ENCODE data around the gene GRIK3.

GRIK3 gene

DNA sequence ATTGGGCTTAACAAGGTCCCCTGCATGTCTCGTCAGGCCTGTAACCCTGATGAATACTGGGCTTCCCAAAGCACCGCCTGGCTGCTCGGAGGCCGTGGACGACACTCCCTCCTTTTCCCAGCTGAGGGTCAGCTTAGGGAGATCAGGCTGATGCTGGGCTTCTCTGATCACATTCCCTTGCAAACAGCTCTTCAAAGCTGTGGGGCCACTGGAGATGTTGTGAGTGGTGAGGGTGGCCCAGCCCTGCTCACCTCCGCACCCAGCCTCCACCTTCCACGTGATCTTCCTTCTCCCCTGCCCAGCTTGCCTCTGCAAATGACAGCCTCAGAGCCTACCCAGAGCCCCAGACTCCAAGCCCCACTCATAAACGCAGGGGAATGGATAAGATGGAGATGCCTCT lies 195.4 kb downstream of the GRIK3 start:
- no peak for TF ChIP-seq ZFX (IDR thresholded peaks at IDR 0.05; ENCODE audit: borderline replicate concordance)
- TF ChIP-seq, protein P1, sequence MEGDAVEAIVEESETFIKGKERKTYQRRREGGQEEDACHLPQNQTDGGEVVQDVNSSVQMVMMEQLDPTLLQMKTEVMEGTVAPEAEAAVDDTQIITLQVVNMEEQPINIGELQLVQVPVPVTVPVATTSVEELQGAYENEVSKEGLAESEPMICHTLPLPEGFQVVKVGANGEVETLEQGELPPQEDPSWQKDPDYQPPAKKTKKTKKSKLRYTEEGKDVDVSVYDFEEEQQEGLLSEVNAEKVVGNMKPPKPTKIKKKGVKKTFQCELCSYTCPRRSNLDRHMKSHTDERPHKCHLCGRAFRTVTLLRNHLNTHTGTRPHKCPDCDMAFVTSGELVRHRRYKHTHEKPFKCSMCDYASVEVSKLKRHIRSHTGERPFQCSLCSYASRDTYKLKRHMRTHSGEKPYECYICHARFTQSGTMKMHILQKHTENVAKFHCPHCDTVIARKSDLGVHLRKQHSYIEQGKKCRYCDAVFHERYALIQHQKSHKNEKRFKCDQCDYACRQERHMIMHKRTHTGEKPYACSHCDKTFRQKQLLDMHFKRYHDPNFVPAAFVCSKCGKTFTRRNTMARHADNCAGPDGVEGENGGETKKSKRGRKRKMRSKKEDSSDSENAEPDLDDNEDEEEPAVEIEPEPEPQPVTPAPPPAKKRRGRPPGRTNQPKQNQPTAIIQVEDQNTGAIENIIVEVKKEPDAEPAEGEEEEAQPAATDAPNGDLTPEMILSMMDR (IDR thresholded peaks at IDR 0.05), result no peak
- no peak overlapping the region for H3K27ac ChIP-seq

DNA sequence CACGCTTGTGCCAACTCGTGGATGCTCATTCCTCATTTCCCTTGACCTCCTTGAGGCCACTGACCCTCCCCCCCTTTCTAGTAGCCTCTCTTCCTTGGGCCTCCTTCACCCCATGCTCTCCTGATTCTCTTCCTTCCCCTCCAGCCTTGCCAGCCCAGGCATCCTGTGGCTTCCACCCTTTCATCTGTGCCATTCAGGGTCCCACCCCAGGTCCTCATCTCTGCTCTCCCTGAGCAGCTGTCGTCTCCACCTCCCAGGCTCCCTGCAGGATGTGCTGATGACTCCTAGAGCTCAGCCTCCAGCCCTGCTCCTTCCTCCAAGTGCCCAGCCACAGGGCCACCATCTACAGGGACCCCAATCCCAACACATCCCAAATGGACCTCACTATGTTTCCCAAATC lies 197.4 kb downstream of the GRIK3 start:
- no peak overlapping the region for H3K27ac ChIP-seq
- TF ChIP-seq, protein P1 (IDR thresholded peaks at IDR 0.05), result no peak
- TF ChIP-seq ZFX (IDR thresholded peaks at IDR 0.05; ENCODE audit: borderline replicate concordance), result no peak

DNA sequence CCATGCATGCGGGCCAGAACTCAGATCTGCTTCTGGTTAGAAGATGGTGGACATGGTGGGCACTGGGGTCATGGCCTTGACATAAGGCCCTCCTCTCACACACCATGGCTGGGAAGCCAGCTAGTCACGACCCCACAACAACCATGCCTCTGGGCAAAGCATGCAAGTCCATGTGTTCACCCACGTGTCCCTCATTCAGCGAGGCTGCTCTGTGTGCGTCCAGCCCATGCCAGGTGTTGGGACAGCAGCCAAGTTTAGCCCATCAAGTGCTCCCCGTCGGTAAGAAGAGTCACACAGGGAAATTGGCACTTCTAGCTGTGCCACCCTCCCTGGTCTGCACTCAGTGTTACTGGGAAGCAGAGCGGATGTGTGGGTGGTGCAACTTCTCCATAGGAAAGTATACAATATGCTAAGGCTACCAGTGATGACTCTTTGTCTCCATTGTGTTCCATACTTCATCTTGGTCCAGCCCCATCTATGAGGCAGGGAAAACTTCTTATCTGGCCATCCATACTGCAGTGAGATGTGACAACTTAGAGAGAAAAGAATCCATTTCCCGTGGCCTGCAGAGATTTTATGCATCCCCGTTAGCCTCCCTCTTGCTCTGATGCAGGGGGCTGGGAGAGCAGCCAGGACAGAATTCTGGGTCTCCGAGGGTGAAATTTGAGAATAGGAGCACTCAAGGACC lies 198.0 kb downstream of the GRIK3 start:
- TF ChIP-seq ZFX (IDR thresholded peaks at IDR 0.05; ENCODE audit: borderline replicate concordance), result no peak
- TF ChIP-seq, protein P1 (IDR thresholded peaks at IDR 0.05), result no peak
- no peak overlapping the region for H3K27ac ChIP-seq

DNA sequence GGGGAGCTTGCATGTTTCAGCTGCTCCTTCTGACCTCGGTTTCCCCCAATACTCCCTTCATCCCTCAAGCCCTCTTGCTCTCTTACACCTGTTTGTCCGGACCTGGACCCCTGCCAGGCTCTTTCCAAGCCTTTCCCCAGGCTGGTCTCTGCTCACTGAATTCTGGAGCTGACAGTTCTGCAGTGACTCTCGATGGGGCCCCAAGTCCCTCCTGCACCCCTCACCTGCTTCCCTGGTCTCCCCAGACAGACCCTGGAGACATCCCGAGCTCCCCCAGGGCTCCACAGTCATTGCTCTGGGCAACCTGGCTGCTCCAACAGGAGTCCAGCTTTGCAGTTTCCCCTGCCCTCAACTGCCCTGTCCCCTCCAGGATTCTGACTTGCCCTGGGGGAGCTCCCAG lies 198.6 kb downstream of the GRIK3 start:
- no peak overlapping the region for H3K27ac ChIP-seq
- TF ChIP-seq, protein P1 (IDR thresholded peaks at IDR 0.05), result no peak
- no peak for TF ChIP-seq ZFX (IDR thresholded peaks at IDR 0.05; ENCODE audit: borderline replicate concordance)

DNA sequence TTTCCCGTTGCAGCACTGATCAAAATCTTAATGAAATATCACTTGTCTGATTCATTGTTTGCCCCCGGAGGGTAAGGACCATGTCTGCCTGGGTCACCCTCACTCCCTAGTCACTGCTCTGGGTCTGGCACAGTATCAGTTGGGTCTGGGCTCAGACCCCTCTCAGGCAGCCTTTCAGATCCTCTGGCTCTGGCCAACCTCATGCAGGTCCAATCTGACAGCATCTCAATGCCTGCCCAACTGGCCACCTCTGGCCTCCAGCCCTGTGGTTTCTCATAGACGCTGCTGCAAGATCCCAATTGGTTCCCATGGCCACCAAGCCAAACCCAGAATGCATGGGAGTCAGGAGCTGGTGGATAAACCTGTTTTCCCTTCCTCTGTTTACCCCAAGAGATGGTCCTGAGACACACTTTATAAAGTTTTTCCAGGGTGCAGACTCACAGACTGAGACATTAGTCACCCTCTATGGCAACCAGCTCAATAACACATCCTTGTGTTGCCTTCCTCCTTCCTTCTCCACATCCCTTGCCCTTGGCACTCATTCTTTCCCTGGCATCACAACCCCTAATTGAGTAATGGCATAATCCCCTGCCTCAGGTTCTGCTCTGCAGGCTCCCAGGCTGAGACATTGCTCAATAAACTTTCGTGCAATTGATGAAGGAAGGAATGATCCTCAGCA lies 199.2 kb downstream of the GRIK3 start:
- no peak overlapping the region for H3K27ac ChIP-seq
- TF ChIP-seq, protein P1 (IDR thresholded peaks at IDR 0.05), result no peak
- TF ChIP-seq ZFX (IDR thresholded peaks at IDR 0.05; ENCODE audit: borderline replicate concordance), result no peak

DNA sequence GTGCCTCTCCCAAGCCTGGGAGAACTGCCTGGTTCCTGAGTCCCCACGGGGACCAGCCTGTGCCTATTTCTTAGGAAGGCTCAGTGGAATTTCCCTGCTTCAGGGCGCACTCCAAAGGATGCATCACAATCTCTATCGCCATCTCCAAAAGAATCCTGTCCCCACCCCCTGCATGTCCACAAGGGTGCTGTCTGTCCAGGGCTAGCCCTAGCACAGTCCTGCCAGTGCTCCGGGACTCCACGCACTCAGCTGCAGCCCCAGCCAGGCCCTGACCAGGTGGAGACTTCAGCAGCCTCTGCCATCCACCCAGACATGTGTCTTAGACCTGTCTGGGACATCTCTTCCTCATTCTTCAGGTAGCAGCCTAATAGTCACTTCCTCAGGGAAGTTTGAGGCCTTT lies 199.7 kb downstream of the GRIK3 start:
- no peak overlapping the region for H3K27ac ChIP-seq
- TF ChIP-seq, protein P1 (IDR thresholded peaks at IDR 0.05), result no peak
- no peak for TF ChIP-seq ZFX (IDR thresholded peaks at IDR 0.05; ENCODE audit: borderline replicate concordance)

DNA sequence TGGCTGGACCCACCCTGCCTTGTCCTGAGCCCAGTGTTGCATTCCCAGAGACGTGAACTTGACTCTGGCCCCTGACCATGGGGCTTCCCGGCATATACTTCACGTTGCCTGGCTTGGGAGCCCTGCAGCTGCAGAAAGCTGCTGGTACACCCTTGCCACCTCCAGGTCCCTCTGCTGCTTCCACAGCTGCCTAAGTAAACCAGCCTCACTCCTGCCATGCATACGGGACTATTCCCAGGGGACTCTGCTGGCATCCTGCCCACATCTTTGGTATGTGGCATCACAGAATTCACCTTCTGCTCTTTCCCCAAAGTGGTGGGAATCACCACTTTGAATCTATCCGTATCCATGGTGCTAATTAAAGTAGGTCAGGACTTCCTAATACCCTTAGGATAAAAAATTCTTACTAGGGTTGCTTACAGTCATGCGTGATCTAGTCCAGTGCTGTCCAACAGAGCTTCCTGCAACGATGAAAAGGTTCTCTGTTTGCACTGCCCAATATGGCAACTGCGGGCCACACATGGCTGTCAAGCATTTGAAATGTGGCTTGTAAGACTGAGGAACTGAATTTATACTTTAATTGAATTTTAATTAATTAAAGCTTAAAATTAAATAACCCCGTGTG lies 203.0 kb downstream of the GRIK3 start:
- H3K27ac ChIP-seq, result no peak overlapping the region
- TF ChIP-seq, protein P1 (IDR thresholded peaks at IDR 0.05), result no peak
- no peak for TF ChIP-seq ZFX (IDR thresholded peaks at IDR 0.05; ENCODE audit: borderline replicate concordance)

Measured in 22Rv1 (cell line).